Breast epithelium (tissue), 4 donors: ENCODE measurements around the gene TERB1. TPM values are rescaled to one million over a fixed set of nuclear protein-coding genes. Genes with fewer than 3 reads are reported as not detected.

ENCODE experiments used
- DNase-seq, 2 donors: peaks; one replicate each; pipeline ENCODE4 v3.0.0-alpha.2; 2019; ENCODE audit warnings: low spot score in 2 of 2
- H3K27ac ChIP-seq, 2 donors: fragments of 200-600 bp; sonication (generic) in 1 of 2; one replicate each; pipeline ENCODE4 v1.5.1; 2016 to 2019; ENCODE audit warnings: mild to moderate bottlenecking in 1 of 2
- H3K27me3 ChIP-seq, 2 donors: fragments of 200-600 bp; sonication (generic) in 1 of 2; one replicate each; pipeline versions ENCODE4 v1.5.1 to v1.6.0; 2017 to 2019; ENCODE audit warnings: control low read depth in 1 of 2, mild to moderate bottlenecking in 1 of 2
- H3K36me3 ChIP-seq: fragments of 200-600 bp; one replicate; pipeline ENCODE4 v1.5.1; 2019
- H3K4me1 ChIP-seq, 2 donors: fragments of 200-600 bp; sonication (generic); one replicate each; pipeline ENCODE4 v1.5.1; 2016 to 2019; ENCODE audit warnings: control low read depth in 1 of 2
- H3K4me3 ChIP-seq, 3 donors: fragments of 200-600 bp; sonication (generic); 1 replicate in 2 of 3; 2 replicates in 1 of 3; pipeline ENCODE4 v1.5.1; 2016 to 2019; ENCODE audit warnings: mild to moderate bottlenecking in 3 of 3, moderate library complexity in 2 of 3
- H3K9me3 ChIP-seq, 2 donors: fragments of 200-600 bp; sonication (generic) in 1 of 2; one replicate each; pipeline ENCODE4 v1.5.1; 2016 to 2019; ENCODE audit warnings: control low read depth in 1 of 2
- CTCF ChIP-seq, 3 donors: fragments of 450-650 bp; IDR thresholded peaks; one replicate each; pipeline ENCODE4 v1.5.1; 2016 to 2017; ENCODE audit warnings: antibody characterized with exemption in 3 of 3, mild to moderate bottlenecking in 3 of 3, moderate library complexity in 3 of 3
- POLR2A ChIP-seq: fragments of 450-650 bp; IDR thresholded peaks from one replicate; pipeline ENCODE4 v1.6.1; 2016; ENCODE audit warnings: antibody characterized with exemption, mild to moderate bottlenecking, moderate library complexity
- POLR2AphosphoS5 ChIP-seq, 3 donors: sonication (generic); formaldehyde crosslinking; IDR thresholded peaks; one replicate each; pipeline ENCODE4 v1.6.1; 2017; ENCODE audit warnings: antibody characterized with exemption in 3 of 3
- intact Hi-C: fragments of 100-400 bp; cut with DNase I; formaldehyde crosslinking; loops from one replicate; pipeline ENCODE4 v1.15.1; 2023; ENCODE audit warnings: low total_unique reads
- total RNA-seq, 3 donors: library from RNA; depleted of rRNA; stranded (reverse); fragments of >200 nt; gene quantifications; one replicate each; pipeline ENCODE4 v1.1.0, GENCODE V29; 2016

The TERB1 gene
- total RNA-seq, 3 donors from 2014 or later, result 0.33 to 0.64 (median 0.59) TPM

DNA sequence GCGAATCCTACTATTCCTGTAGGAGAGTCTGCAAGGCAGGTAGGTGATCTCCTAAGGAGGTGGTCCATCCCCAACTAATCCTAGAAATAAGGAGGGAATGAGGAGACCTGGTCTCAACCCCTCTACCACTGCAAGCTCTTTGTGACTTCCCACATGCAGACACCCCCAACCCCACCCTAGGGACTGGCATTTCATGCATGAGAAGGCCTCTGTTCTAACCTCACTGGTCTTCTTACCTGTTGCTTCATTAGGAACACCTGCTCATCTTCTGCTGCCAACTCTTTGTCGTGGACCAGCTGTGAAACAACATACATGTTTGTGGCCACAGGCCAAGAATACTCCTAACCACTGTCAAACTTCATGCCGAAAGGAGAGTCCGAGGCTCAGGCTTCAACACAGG, 72.6 kb downstream of the TERB1 start:
- Histone ChIP-seq H3K36me3 (peaks cover 7% of the 10 kb centered on the region), H3K27ac (peak overlapping the region in 1 of 2 donors; percentile 35), H3K4me3 (no peak overlapping the region), H3K27me3 (no peaks in the 10 kb centered on the region), H3K4me1 (no peaks in the 10 kb centered on the region), H3K9me3 (no peaks in the 10 kb centered on the region)
- DNase-seq, result no peak
- intact Hi-C loops, result no loop called here
- no peak for TF ChIP-seq POLR2AphosphoS5 (IDR thresholded peaks at IDR 0.05)
- TF ChIP-seq CTCF (IDR thresholded peaks at IDR 0.05), result no peak
- TF ChIP-seq POLR2A, result no peak

GRCh38 chr16:66728117-66728787, 73.1 kb downstream of the TERB1 start:
- intact Hi-C loops, result no loop called here
- DNase-seq, result no peak
- H3K9me3 ChIP-seq, result no peaks in the 10 kb centered on the region
- peaks cover 7% of the 10 kb centered on the region for H3K36me3 ChIP-seq
- H3K4me1 ChIP-seq, result no peaks in the 10 kb centered on the region
- no peaks in the 10 kb centered on the region for H3K27me3 ChIP-seq
- H3K4me3 ChIP-seq, result no peak overlapping the region
- peak overlapping the region in 1 of 2 donors; percentile 35 for H3K27ac ChIP-seq
- peak; percentile 53 to 67 (median 61) for TF ChIP-seq CTCF (IDR thresholded peaks at IDR 0.05)
- TF ChIP-seq POLR2A, result no peak

DNA sequence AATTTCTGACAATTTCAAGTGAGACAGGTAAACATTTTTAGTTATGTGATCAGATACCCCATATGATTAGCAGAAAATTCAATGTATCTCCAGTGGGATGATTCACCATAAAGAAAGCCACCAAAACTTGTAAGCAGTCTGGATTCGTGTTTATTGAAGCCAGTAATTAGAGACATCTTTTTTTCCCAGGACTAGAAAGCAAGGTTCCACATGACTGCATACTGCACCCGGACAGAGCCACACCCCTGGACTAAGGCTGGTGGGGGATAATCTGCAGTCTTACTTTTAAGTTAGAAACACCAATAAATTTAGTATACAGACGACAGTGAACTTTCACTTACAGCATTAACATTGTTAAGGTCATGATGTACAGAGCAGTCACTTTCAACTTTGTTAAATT, 80.6 kb downstream of the TERB1 start:
- intact Hi-C loops, result no loop called here
- H3K27ac ChIP-seq, result no peak overlapping the region
- DNase-seq, result no peak
- TF ChIP-seq CTCF (IDR thresholded peaks at IDR 0.05), result no peak
- no peak for TF ChIP-seq POLR2A
- no peak for TF ChIP-seq POLR2AphosphoS5 (IDR thresholded peaks at IDR 0.05)
- no peaks in the 10 kb centered on the region for H3K4me1 ChIP-seq
- no peaks in the 10 kb centered on the region for H3K9me3 ChIP-seq
- no peak overlapping the region for H3K4me3 ChIP-seq
- H3K27me3 ChIP-seq, result no peaks in the 10 kb centered on the region
- peaks cover 3% of the 10 kb centered on the region for H3K36me3 ChIP-seq

- Histone ChIP-seq H3K4me3 (no peak overlapping the region), H3K36me3 (peaks cover under 1% of the 10 kb centered on the region), H3K4me1 (no peaks in the 10 kb centered on the region), H3K27me3 (no peaks in the 10 kb centered on the region), H3K27ac (no peak overlapping the region), H3K9me3 (no peaks in the 10 kb centered on the region)
- intact Hi-C loops, result no loop called here
- no peak for TF ChIP-seq POLR2AphosphoS5 (IDR thresholded peaks at IDR 0.05)
- TF ChIP-seq POLR2A, result no peak
- TF ChIP-seq CTCF (IDR thresholded peaks at IDR 0.05), result no peak
- no peak for DNase-seq
Observed at GRCh38 chr16:66719246-66719645, 82.1 kb downstream of the TERB1 start.

DNA sequence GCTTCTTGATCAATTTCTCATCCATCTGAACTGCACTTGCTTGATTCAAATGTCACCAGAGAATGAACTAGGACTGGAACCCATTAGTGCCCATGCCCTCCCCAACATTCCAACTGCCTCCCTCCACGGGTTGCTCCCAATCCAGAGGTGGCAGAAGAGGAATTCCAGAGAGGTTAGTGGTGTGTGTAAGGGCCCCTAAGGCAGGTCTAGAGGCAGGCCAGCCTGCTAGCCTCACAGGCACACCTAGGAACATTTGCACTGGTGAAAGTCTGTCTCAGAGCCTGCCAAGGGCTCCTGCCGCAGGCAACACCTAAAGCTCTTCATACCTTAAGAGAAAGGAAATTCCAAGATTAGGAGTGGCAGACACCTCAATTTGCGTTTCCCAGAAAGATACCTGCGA, 83.6 kb downstream of the TERB1 start:
- Histone ChIP-seq H3K4me1 (no peaks in the 10 kb centered on the region), H3K4me3 (no peak overlapping the region), H3K27me3 (no peaks in the 10 kb centered on the region), H3K36me3 (no peaks in the 10 kb centered on the region), H3K27ac (no peak overlapping the region), H3K9me3 (no peaks in the 10 kb centered on the region)
- intact Hi-C loops, result no loop called here
- no peak for DNase-seq
- no peak for TF ChIP-seq CTCF (IDR thresholded peaks at IDR 0.05)
- TF ChIP-seq POLR2AphosphoS5 (IDR thresholded peaks at IDR 0.05), result no peak
- no peak for TF ChIP-seq POLR2A
